Jurkat, Clone E6-1 (cell line): ENCODE measurements around the gene SEMA4A.
"Not testable (repeated sequence)": the region's sequence is repeated elsewhere in the genome, so short reads cannot be mapped to it uniquely, and the experiment has no call there.

Experiments
- DNase-seq: peaks from one replicate; pipeline ENCODE4 v3.0.0-alpha.2; 2011; ENCODE audit warnings: low read depth, low spot score
- H3K4me3 ChIP-seq: 2 replicates; pipeline ENCODE4 v1.5.1; 2011; ENCODE audit warnings: mild to moderate bottlenecking, low read length, control low read depth, moderate library complexity

Gene SEMA4A

GRCh38 chr1:156181391-156181924, 28.1 kb downstream of the SEMA4A start:
- DNase-seq, result not testable (repeated sequence)

GRCh38 chr1:156182010-156182779, 28.8 kb downstream of the SEMA4A start:
- H3K4me3 ChIP-seq, DNase-seq: not testable (repeated sequence)

More at GRCh38 chr1:156181391-156181924, 28.1 kb downstream of the SEMA4A start:
- H3K4me3 ChIP-seq, result not testable (repeated sequence)

DNA sequence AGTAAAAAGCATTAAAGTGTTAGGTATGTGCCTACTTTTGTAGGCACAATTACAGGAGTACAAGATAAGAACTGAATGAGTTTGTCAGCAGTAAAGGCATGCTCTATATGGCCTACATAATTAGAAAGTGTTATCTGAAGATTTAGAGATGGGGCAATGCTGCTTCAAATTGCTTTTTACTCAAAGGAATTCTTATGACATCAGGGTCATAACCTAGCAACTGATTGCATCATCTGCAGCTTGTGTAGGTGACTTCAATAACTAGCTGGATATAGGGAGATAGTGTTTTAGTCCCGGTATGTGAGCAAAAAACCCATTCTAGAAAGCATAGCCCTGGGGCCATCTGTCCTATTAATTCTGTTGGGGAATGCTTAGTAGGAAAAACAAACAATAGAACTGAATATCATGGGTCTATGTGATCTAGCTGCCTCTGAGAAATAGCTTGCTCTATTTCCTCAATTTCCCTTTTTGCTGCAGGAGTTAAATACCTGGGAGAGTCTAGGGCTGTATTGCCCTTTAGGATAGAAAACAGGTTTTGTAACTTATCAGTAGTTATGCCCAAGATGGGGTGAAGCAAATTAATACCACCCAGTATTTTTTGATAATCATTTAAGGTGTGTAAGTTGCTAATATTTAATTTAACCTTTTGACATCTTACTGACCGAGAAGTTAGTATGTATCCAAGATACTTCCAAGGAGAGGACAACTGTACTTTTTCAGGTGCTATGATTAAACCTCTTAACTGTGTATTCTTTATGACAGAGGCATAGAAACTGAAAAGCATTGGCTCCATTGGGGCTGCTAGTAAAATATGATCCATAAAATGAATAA, 33.2 kb downstream of the SEMA4A start:
- not testable (repeated sequence) for H3K4me3 ChIP-seq

DNA sequence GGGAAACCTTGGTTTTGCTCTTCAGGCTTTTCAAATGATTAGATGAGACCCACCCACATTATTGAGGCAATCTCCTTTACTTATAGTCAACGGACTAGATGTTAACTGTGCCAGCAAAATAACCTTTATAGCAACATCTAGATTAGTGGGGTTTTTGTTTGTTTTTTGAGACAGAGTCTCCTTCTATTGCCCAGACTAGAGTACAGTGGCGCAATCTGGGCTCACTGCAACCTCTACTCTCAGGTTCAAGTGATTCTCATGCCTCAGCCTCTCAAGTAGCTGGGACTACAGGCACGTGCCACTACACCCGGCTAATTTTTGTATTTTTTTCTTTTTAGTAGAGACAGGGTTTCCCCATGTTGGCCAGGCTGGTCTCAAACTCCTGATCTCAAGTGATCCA, 36.9 kb downstream of the SEMA4A start:
- H3K4me3 ChIP-seq, DNase-seq: not testable (repeated sequence)

More for the DNA sequence above, 33.2 kb downstream of the SEMA4A start:
- not testable (repeated sequence) for DNase-seq

DNA sequence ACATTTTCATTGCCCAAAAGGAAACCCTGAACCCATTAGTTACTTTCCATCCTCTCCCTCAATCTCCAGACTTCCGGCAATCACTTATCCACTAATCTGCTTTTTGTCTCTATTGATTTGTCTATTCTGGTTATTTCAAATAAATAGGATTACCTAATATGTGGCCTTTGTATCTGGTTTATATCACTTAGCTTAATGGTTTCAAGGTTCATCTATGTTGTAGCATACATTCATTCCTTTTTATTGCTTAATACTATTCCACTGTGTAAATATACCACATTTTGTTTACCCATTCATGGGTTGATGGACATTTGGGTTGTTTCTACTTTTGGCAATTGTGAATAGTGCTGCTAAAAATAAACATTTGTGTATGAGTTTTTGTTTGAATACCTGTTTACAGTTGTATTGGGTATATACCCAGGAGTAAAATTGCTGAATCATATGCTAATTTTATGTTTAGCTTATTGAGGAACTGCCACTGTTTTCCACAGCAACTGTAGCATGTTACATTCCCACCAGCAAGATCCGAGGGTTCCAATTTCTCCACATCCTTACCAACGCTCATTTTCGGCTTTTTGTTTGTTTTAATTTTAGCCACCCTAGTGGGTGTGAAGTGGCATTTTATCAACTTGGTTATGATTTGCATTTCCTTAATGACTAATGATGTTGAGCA, 38.0 kb downstream of the SEMA4A start:
- no peak overlapping the region for H3K4me3 ChIP-seq
- no peak for DNase-seq

GRCh38 chr1:156193208-156193487, 39.8 kb downstream of the SEMA4A start:
- no peak overlapping the region for H3K4me3 ChIP-seq
- no peak for DNase-seq

GRCh38 chr1:156193488-156194299, 40.3 kb downstream of the SEMA4A start, which contains the start of gene SLC25A44:
Gene SLC25A44, plus strand, starts transcription at chr1:156194104. Its CDS starts 5,744 bp downstream, at chr1:156199848.
- peak within 1 kb of the TSS; percentile 100 for H3K4me3 ChIP-seq
- peak; percentile 99 for DNase-seq

- peak overlapping the region; percentile 100 for H3K4me3 ChIP-seq
- no peak for DNase-seq
Measured at GRCh38 chr1:156194300-156194652, 40.9 kb downstream of the SEMA4A start.

GRCh38 chr1:156195853-156196252, 42.5 kb downstream of the SEMA4A start:
- H3K4me3 ChIP-seq, result no peak overlapping the region
- DNase-seq, result no peak

DNA sequence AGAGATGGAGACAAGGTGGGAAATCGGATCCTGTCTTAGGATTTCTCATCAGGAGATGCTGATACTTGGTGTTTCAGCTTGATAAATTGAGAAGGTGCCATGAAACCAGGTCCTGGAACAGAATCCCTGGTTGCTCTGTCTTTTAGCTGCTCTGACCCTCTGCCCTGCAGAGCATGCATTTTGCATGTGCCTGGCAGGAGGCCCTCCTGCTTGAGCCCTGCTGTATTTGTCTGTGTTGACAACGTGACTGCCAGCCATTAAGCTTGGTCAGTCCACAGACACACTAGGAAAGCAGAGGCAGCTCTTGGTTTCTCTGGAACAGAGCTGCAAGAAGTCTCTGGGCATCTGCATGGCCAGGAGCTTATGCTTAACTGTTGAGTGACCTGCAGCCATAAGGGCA, 43.1 kb downstream of the SEMA4A start:
- H3K4me3 ChIP-seq, result no peak overlapping the region
- DNase-seq, result no peak

- H3K4me3 ChIP-seq, result peak overlapping the region; percentile 21
- peak; percentile 63 for DNase-seq
Measured at GRCh38 chr1:156198831-156199349, 45.5 kb downstream of the SEMA4A start.

- DNase-seq, result no peak
Measured at GRCh38 chr1:156200044-156200443, 46.7 kb downstream of the SEMA4A start.

GRCh38 chr1:156203331-156203730, 49.9 kb downstream of the SEMA4A start:
- DNase-seq, result no peak
- no peak overlapping the region for H3K4me3 ChIP-seq

More at GRCh38 chr1:156200044-156200443, 46.7 kb downstream of the SEMA4A start:
- no peak overlapping the region for H3K4me3 ChIP-seq

DNA sequence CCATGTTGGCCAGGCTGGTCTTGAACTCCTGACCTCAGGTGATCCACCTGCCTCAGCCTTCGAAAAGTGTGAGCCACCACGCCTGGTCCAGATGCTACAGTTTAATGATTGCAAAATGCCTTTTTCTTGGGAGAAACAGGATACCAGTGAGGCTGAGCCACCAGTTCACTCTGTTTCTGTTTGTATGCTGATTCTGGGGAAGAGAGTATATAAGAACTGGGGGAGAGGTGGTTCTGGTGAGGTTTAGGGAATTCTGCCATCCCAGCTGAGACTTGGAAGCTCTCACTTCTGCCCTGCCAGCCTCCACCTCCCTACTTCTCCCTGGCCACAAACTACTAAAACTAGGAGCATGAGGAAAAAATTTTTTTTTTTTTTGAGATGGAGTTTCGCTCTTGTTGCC, 51.3 kb downstream of the SEMA4A start:
- H3K4me3 ChIP-seq, result no peak overlapping the region
- DNase-seq, result no peak

- DNase-seq, result no peak
- H3K4me3 ChIP-seq, result no peak overlapping the region
Measured at GRCh38 chr1:156211243-156211642, 57.9 kb downstream of the SEMA4A start.

DNA sequence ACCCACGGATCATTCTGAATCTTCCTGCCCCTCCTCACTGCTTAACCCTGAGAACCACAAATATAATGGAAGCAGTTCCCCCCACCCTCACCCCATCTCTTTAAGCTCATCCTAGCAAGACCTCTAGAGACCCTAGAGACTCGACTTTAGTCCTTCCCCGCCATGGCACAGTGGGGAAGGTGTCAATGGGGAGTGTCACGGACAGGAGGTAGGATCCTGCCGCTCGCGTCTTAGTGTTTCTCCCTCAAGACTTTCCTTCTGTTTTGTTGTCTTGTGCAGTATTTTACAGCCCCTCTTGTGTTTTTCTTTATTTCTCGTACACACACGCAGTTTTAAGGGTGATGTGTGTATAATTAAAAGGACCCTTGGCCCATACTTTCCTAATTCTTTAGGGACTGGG, 58.7 kb downstream of the SEMA4A start:
- DNase-seq, result no peak
- peak overlapping the region; percentile 87 for H3K4me3 ChIP-seq

- peak within 1 kb of the TSS; percentile 87 for H3K4me3 ChIP-seq
- DNase-seq, result peak; percentile 93
Measured at GRCh38 chr1:156212833-156213643, 59.7 kb downstream of the SEMA4A start, which contains the start of gene PMF1. Gene PMF1, plus strand, starts transcription at chr1:156213007. Its CDS starts 9 bp downstream, at chr1:156213016.

DNA sequence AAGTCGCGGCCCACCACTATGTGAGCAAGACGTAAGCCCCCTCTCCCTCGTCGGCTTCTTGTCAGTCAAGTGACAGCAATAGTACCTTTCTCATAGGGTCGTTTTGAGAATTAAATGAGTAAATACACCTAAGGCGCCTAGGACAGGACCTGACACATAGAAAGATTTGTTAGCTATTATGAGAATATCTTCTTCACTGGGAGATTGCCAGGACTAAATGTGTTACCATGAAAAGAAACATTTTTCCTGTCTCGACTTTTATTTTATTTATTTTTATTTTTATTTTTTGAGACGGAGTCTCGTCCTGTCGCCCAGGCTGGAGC, 60.2 kb downstream of the SEMA4A start:
- H3K4me3 ChIP-seq, result peak overlapping the region; percentile 87
- DNase-seq, result no peak
